Measurements from ENCODE around the gene C1orf105.
A peak's percentile ranks its signal among the peaks of the same experiment; 100 is the strongest.

- TF ChIP-seq CTCF (IDR thresholded peaks at IDR 0.05) (peak; percentile 98), ZFX (IDR thresholded peaks at IDR 0.05; ENCODE audit: borderline replicate concordance) (no peak)
Observed at GRCh38 chr1:172449585-172450523, 29.4 kb downstream of the C1orf105 start.
